ENCODE results near the gene DPF3. TPM values are rescaled to one million over a fixed set of nuclear protein-coding genes. Genes with fewer than 3 reads are reported as not detected.

DPF3 gene
- total RNA-seq, 1 experiment from 2014 or later = 0.31 TPM

- TF ChIP-seq CBFB (CRISPR knock-in tag; IDR thresholded peaks at IDR 0.05; ENCODE audit: low read depth) = no peak
- no peak for TF ChIP-seq CREB1 (CRISPR knock-in tag; IDR thresholded peaks at IDR 0.05)
- no peak for TF ChIP-seq ZNF396 (CRISPR knock-in tag; IDR thresholded peaks at IDR 0.05; ENCODE audit: borderline replicate concordance)
- no peak for TF ChIP-seq RELA (CRISPR knock-in tag; IDR thresholded peaks at IDR 0.05; ENCODE audit: borderline replicate concordance)
Measured at GRCh38 chr14:72574715-72575114, 319.2 kb downstream of the DPF3 start (continued).

GRCh38 chr14:72573725-72574417, 320.0 kb downstream of the DPF3 start:
- peaks cover 8% of the 10 kb centered on the region for H3K9me3 Mint-ChIP-seq
- CTCF ChIA-PET = interaction anchor here (1.4 kb wide), 1 partner anchor 375 kb away, joined by 3 read pairs; no protein-coding TSS in a partner anchor

More at GRCh38 chr14:72573725-72574417, 320.0 kb downstream of the DPF3 start:
- H3K27me3 Mint-ChIP-seq (ENCODE audit: low read depth) = no peaks in the 10 kb centered on the region
- TF ChIP-seq ZNF281 (CRISPR knock-in tag; IDR thresholded peaks at IDR 0.05) (no peak), CREB1 (CRISPR knock-in tag; IDR thresholded peaks at IDR 0.05) (no peak), FOXP4 (CRISPR knock-in tag; IDR thresholded peaks at IDR 0.05) (no peak), SMAD3 (CRISPR knock-in tag; IDR thresholded peaks at IDR 0.05; ENCODE audit: borderline replicate concordance) (no peak), RORB (CRISPR knock-in tag; IDR thresholded peaks at IDR 0.05) (no peak), ZNF425 (CRISPR knock-in tag; conservative IDR thresholded peaks at IDR 0.05) (no peak), ZNF121 (CRISPR knock-in tag; IDR thresholded peaks at IDR 0.05) (no peak), PRRX2 (CRISPR knock-in tag; IDR thresholded peaks at IDR 0.05) (no peak), SMAD4 (CRISPR knock-in tag; IDR thresholded peaks at IDR 0.05) (no peak), ATF3 (CRISPR knock-in tag; conservative IDR thresholded peaks at IDR 0.05) (no peak), NR2C2 (CRISPR knock-in tag; IDR thresholded peaks at IDR 0.05) (no peak), E2F4 (CRISPR knock-in tag; IDR thresholded peaks at IDR 0.05; ENCODE audit: borderline replicate concordance, low read depth) (no peak)
- H3K36me3 Mint-ChIP-seq = no peaks in the 10 kb centered on the region
- POLR2A ChIA-PET = no interaction called here
- H3K27ac Mint-ChIP-seq = no peak overlapping the region
- DNase-seq (ENCODE audit: low spot score) (no peak), ATAC-seq (no peak)
- H3K4me3 Mint-ChIP-seq = no peak overlapping the region
- peaks cover 2% of the 10 kb centered on the region; the same call in 1 of the 2 replicates for H3K4me1 Mint-ChIP-seq

Other genes with a start within 250 kb of the DPF3 start
- gene DCAF4, start 32.4 kb upstream of the DPF3 start, total RNA-seq (2021) = 17.4 to 19.6 TPM (median 18.8 TPM) in 3 replicates
- gene ZFYVE1, start 133.0 kb upstream of the DPF3 start, total RNA-seq (2021) = 10.8 to 12.8 TPM (median 12.2 TPM) in 3 replicates
- 142 to 147 TPM (median 145 TPM) in 3 replicates for gene RBM25, start 164.4 kb upstream of the DPF3 start, total RNA-seq (2021)
- 26.6 to 31.6 TPM (median 27.2 TPM) in 3 replicates for gene PSEN1, start 242.4 kb upstream of the DPF3 start, total RNA-seq (2021)